HCT116 (cell line): ENCODE data around the gene SLC2A14. TPM values are rescaled to one million over a fixed set of nuclear protein-coding genes. Genes with fewer than 3 reads are reported as not detected.

Experiments used
- ATAC-seq: fragments of 200-7000 bp; cut with Tn5 transposase; 2 replicates; pipeline ENCODE4 v1.9.1; 2020; ENCODE audit warnings: mild to moderate bottlenecking, moderate library complexity
- BruUV-seq: library from RNA; stranded (reverse); fragments of 400-500 nt; replicated peaks from 2 replicates; lab custom pipeline; 2021; lab: Mats Ljungman, UMichigan
- CTCF ChIA-PET: fragments of 300-600 bp; sonication (Branson Sonifier 250); formaldehyde crosslinking; loops from one replicate; lab custom pipeline; 2021; ENCODE audit warnings: antibody characterized with exemption; lab: Charles Lee
- POLR2A ChIA-PET: fragments of 300-600, 350-600 bp; sonication (Branson Sonifier 250); formaldehyde crosslinking; loops from one replicate; lab custom pipeline; 2021; ENCODE audit warnings: antibody characterized with exemption; lab: Charles Lee
- RAD21 ChIA-PET, 2 experiments: fragments of 300-600 bp; sonication (Branson Sonifier 250); formaldehyde crosslinking; loops; one replicate each; lab custom pipeline; 2023; ENCODE audit warnings: low total read pairs in 2 of 2; ENCODE audit not compliant: uncharacterized antibody in 2 of 2, unreplicated experiment in 2 of 2, low non-redundant PET in 1 of 2; lab: Charles Lee
- DNase-seq: peaks from one replicate; pipeline ENCODE4 v3.0.0-alpha.2; 2010; ENCODE audit warnings: low read depth, low spot score
- H2AFZ ChIP-seq: fragments of 200-600 bp; shearing (Covaris generic), sonication (generic); 2 replicates; pipeline ENCODE4 v1.6.1; 2017; ENCODE audit warnings: low read depth, mixed run types, mixed read lengths, antibody characterized with exemption, low read length; ENCODE audit not compliant: poor library complexity, severe bottlenecking
- H3K27ac ChIP-seq: 2 replicates; pipeline ENCODE4 v1.5.1; 2012; ENCODE audit warnings: low read depth, low read length
- H3K27me3 ChIP-seq: fragments of 200-600 bp; sonication (generic); 2 replicates; pipeline ENCODE4 v1.6.1; 2016; ENCODE audit warnings: mixed run types, low read length, mixed read lengths; ENCODE audit not compliant: insufficient read depth
- H3K36me3 ChIP-seq, 2 experiments: fragments of 200-500 bp in 1 of 2; fragments of 200-600 bp in 1 of 2; sonication (Bioruptor generic) in 1 of 2; sonication (generic) in 1 of 2; 2 replicates each; pipeline versions ENCODE4 v1.5.1 to v1.6.1; 2014 to 2016; ENCODE audit warnings: low read length in 2 of 2, inconsistent platforms in 1 of 2, mixed read lengths in 1 of 2, mixed run types in 1 of 2; ENCODE audit not compliant: insufficient read depth in 2 of 2, control insufficient read depth in 1 of 2
- H3K4me1 ChIP-seq, 2 experiments: fragments of 200-600 bp in 1 of 2; sonication (generic) in 1 of 2; 2 replicates each; pipeline versions ENCODE4 v1.5.1 to v1.6.1; 2012 to 2017; ENCODE audit warnings: low read length in 2 of 2, inconsistent platforms in 1 of 2, mild to moderate bottlenecking in 1 of 2, mixed read lengths in 1 of 2, mixed run types in 1 of 2, moderate library complexity in 1 of 2; ENCODE audit not compliant: insufficient read depth in 2 of 2, control insufficient read depth in 1 of 2
- H3K4me2 ChIP-seq: fragments of 200-600 bp; sonication (generic); 2 replicates; pipeline ENCODE4 v1.6.1; 2017; ENCODE audit warnings: mixed run types, low read length, mixed read lengths
- H3K4me3 ChIP-seq, 2 experiments: fragments of 200-600 bp in 1 of 2; sonication (generic) in 1 of 2; replicated peaks in 1 of 2; 2 replicates each; pipeline ENCODE4 v1.5.1; 2011 to 2016; ENCODE audit warnings: low read length in 2 of 2, control low read depth in 1 of 2, low read depth in 1 of 2, mild to moderate bottlenecking in 1 of 2, mixed read lengths in 1 of 2, mixed run types in 1 of 2
- H3K79me2 ChIP-seq: fragments of 200-600 bp; sonication (generic); 2 replicates; pipeline ENCODE4 v1.6.1; 2017; ENCODE audit warnings: mild to moderate bottlenecking, mixed run types, low read length, moderate library complexity, mixed read lengths; ENCODE audit not compliant: insufficient read depth
- H3K9ac ChIP-seq: fragments of 200-600 bp; sonication (generic); 2 replicates; pipeline ENCODE4 v1.6.1; 2016; ENCODE audit warnings: low read length, mixed read lengths
- H3K9me2 ChIP-seq: fragments of 200-600 bp; sonication (generic), shearing (Covaris generic); 2 replicates; pipeline ENCODE4 v1.6.1; 2017; ENCODE audit warnings: mixed run types, mild to moderate bottlenecking, moderate library complexity; ENCODE audit not compliant: insufficient read depth
- H3K9me3 ChIP-seq, 2 experiments: fragments of 200-500 bp in 1 of 2; fragments of 200-600 bp in 1 of 2; sonication (Bioruptor generic) in 1 of 2; sonication (generic) in 1 of 2; 2 replicates each; pipeline ENCODE4 v1.6.1; 2014 to 2017; ENCODE audit warnings: low read length in 2 of 2, mixed read lengths in 2 of 2, inconsistent platforms in 1 of 2, low read depth in 1 of 2, mild to moderate bottlenecking in 1 of 2, mixed run types in 1 of 2, moderate library complexity in 1 of 2; ENCODE audit not compliant: control insufficient read depth in 1 of 2, insufficient read depth in 1 of 2
- H4K20me1 ChIP-seq: fragments of 200-600 bp; sonication (generic), shearing (Covaris generic); 2 replicates; pipeline ENCODE4 v1.6.1; 2017; ENCODE audit warnings: mixed run types, mild to moderate bottlenecking, moderate library complexity; ENCODE audit not compliant: insufficient read depth
- CEBPB ChIP-seq: IDR thresholded peaks from 2 replicates; pipeline ENCODE4 v1.6.1; 2012; ENCODE audit warnings: low read depth
- ELF1 ChIP-seq: IDR thresholded peaks from 2 replicates; pipeline ENCODE4 v1.6.1; 2012; ENCODE audit warnings: low read depth, borderline replicate concordance
- EZH2 ChIP-seq: fragments of 200-600 bp; sonication (generic); IDR thresholded peaks from 2 replicates; pipeline ENCODE4 v1.6.1; 2017; ENCODE audit warnings: antibody characterized with exemption, mixed run types
- EZH2phosphoT487 ChIP-seq: fragments of 200-600 bp; IDR thresholded peaks from 2 replicates; pipeline ENCODE4 v1.6.1; 2018; ENCODE audit warnings: antibody characterized with exemption, borderline replicate concordance
- MAX ChIP-seq: IDR thresholded peaks from 2 replicates; pipeline ENCODE4 v1.6.1; 2012
- POLR2A ChIP-seq: IDR thresholded peaks from 2 replicates; pipeline ENCODE4 v1.7.0; 2011; ENCODE audit warnings: borderline replicate concordance; ENCODE audit not compliant: insufficient read depth, insufficient read length; ENCODE audit errors: extremely low read depth
- SIN3A ChIP-seq: IDR thresholded peaks from 2 replicates; pipeline ENCODE4 v1.6.1; 2012; ENCODE audit warnings: low read depth
- SRF ChIP-seq: IDR thresholded peaks from 2 replicates; pipeline ENCODE4 v1.6.1; 2012; ENCODE audit warnings: low read depth
- ZBTB33 ChIP-seq: IDR thresholded peaks from 2 replicates; pipeline ENCODE4 v1.6.1; 2011; ENCODE audit warnings: mild to moderate bottlenecking, low read length, moderate library complexity; ENCODE audit not compliant: insufficient replicate concordance; ENCODE audit errors: extremely low read depth
- ZNF274 ChIP-seq: fragments of 200-500 bp; sonication (Bioruptor generic); IDR thresholded peaks from 2 replicates; pipeline ENCODE4 v1.6.1; 2014; ENCODE audit warnings: mild to moderate bottlenecking, low read depth, low read length, inconsistent platforms
- intact Hi-C: fragments of 100-400 bp; cut with micrococcal nuclease; formaldehyde crosslinking; loops from 2 replicates; pipeline ENCODE4 v1.10.0; 2022
- total RNA-seq: library from RNA; stranded (reverse); gene quantifications from one replicate; pipeline ENCODE4 v1.2.1, GENCODE V29; 2021; ENCODE audit not compliant: unreplicated experiment

The SLC2A14 gene
- total RNA-seq, 1 experiment from 2014 or later, result not detected

GRCh38 chr12:7837366-7837765 lies 35.3 kb downstream of the SLC2A14 start (continued):
- TF ChIP-seq SRF (no peak), MAX (no peak)

DNA sequence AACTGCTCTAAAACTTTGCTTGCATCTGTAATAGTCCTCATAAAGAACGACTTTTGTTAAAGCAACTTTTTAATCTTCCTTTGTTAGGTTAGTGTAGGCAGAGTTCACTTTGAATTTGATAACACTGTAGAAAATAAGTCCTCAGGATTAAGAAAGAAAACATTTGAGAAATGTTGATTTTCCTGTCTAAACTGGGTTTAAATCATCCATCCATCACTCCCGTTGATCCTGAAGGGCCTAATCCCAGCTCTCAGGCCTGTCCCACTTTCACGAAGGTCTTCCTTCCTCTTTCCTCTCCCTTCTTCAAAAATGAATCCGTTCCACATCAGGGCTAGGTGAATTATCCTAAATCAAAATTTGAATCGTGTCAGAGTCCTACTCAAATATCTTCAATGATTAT lies 36.9 kb downstream of the SLC2A14 start:
- Histone ChIP-seq H3K27ac (no peak overlapping the region), H3K4me3 (no peak overlapping the region), H3K79me2 (no peaks in the 10 kb centered on the region), H3K9me3 (no peaks in the 10 kb centered on the region), H2AFZ (no peak overlapping the region), H4K20me1 (no peaks in the 10 kb centered on the region), H3K36me3 (no peaks in the 10 kb centered on the region), H3K9ac (no peak overlapping the region), H3K27me3 (no peaks in the 10 kb centered on the region), H3K9me2 (no peaks in the 10 kb centered on the region), H3K4me1 (no peaks in the 10 kb centered on the region), H3K4me2 (no peak overlapping the region)
- ATAC-seq (no peak), DNase-seq (no peak)
- ChIA-PET POLR2A (no interaction called here), RAD21 (no interaction called here), CTCF (no interaction called here)
- TF ChIP-seq POLR2A (no peak), EZH2 (no peak), ELF1 (no peak), SIN3A (no peak), ZNF274 (no peak), MAX (no peak), CEBPB (no peak), EZH2phosphoT487 (no peak)
- BruUV-seq, result no TSS peak
- intact Hi-C loops, result no loop called here

DNA sequence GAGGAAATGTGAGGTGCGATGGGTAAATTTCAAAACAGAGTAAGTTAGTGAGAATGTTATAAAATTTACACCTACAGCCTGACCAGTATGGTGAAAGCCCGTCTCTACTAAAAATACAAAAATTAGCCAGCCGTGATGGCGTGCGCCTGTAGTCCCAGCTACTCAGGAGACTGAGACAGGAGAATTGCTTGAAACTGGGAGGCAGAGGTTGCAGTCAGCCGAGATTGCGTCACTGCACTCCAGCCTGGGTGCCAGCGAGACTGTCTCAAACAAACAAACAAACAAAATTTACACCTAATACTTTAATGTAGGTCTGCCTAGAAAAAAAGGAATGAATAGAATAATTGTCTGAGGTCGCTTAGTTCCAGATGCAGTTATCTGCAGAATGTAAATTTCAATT lies 37.6 kb downstream of the SLC2A14 start:
- Histone ChIP-seq H3K4me2 (no peak overlapping the region), H3K27me3 (no peaks in the 10 kb centered on the region), H3K9me2 (no peaks in the 10 kb centered on the region), H3K79me2 (no peaks in the 10 kb centered on the region), H3K4me1 (no peaks in the 10 kb centered on the region), H3K9ac (no peak overlapping the region), H2AFZ (no peak overlapping the region), H3K27ac (no peak overlapping the region), H3K4me3 (no peak overlapping the region), H3K36me3 (no peaks in the 10 kb centered on the region), H3K9me3 (no peaks in the 10 kb centered on the region), H4K20me1 (no peaks in the 10 kb centered on the region)
- CTCF ChIA-PET, result no interaction called here
- TF ChIP-seq EZH2 (no peak), SRF (no peak), ZBTB33 (no peak)
- no TSS peak for BruUV-seq
- ATAC-seq (no peak), DNase-seq (no peak)
- POLR2A ChIA-PET, result no interaction called here
- intact Hi-C loops, result no loop called here
- RAD21 ChIA-PET, result no interaction called here
